NCI-H774 (cell line): ENCODE results near the gene EGLN2.
"Not testable (repeated sequence)": the region's sequence is repeated elsewhere in the genome, so short reads cannot be mapped to it uniquely, and the experiment has no call there.

Experiments used
- DNase-seq: peaks from one replicate; lab custom pipeline; 2025; lab: John Stamatoyannopoulos, UW

EGLN2 gene

GRCh38 chr19:40846722-40847121 is 47.7 kb downstream of the EGLN2 start:
- DNase-seq = not testable (repeated sequence)

GRCh38 chr19:40850277-40850676 is 51.3 kb downstream of the EGLN2 start, which contains the start of gene CYP2A6:
Gene CYP2A6, minus strand, starts transcription at chr19:40850447. Its CDS starts 21 bp downstream, at chr19:40850426.
- not testable (repeated sequence) for DNase-seq

DNA sequence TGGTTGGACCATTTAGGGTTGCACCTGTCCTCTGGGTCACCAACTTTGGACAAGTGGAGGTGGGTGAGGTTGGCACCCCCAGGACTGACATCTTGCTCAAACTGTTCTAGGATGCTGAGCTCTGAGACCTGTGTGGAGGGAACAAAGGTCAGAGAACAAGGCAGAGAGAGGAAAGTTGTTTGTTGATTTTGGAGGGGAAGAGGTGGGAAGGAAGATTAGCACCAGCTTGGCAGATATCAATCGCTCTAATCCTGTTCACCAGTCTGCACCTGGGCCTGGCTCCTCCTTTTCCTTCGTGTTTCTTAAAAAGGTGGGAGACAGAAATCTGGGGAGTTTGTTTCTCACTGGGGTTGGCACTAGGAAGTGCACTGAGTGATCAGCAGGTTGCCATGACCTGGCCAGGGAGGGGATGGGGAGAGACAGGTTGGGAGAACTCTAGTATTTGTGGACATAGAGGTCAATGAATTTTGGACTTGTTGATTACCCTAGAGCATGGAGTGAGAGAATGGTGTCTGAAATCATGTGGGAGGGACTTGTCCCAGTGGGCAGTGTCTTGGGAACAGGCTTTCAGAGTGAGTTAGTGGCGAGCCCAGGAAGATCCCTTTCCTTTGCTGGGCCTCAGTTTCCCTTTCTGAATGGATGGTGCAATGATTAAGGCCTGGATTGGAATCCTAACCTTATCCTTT is 53.6 kb downstream of the EGLN2 start:
- DNase-seq = not testable (repeated sequence)
